ENCODE data around the gene NECAB3. TPM values are rescaled to one million over a fixed set of nuclear protein-coding genes. Genes with fewer than 3 reads are reported as not detected.

The NECAB3 gene
- total RNA-seq, 1 donor = 22.0 TPM

- no peak for DNase-seq (ENCODE audit: low read depth)
- no peak for TF ChIP-seq CTCF (IDR thresholded peaks at IDR 0.05; ENCODE audit: insufficient read depth, low read depth, low read length)
- H3K4me3 ChIP-seq (ENCODE audit: low read depth, low read length) = no peak overlapping the region
These were observed 63.1 kb downstream of the NECAB3 start for GRCh38 chr20:33611106-33611505.

GRCh38 chr20:33609504-33609903 lies 64.7 kb downstream of the NECAB3 start:
- TF ChIP-seq CTCF (IDR thresholded peaks at IDR 0.05; ENCODE audit: insufficient read depth, low read depth, low read length) = no peak
- DNase-seq (ENCODE audit: low read depth) = no peak
- no peak overlapping the region for H3K4me3 ChIP-seq (ENCODE audit: low read depth, low read length)

Other genes starting within 250 kb of the NECAB3 start
- gene SNTA1, start 230.7 kb downstream of the NECAB3 start, total RNA-seq = 6.0 and 20.3 TPM in 2 replicates
- gene CBFA2T2, start 184.3 kb downstream of the NECAB3 start, total RNA-seq = 4.8 and 5.6 TPM in 2 replicates
- gene C20orf144, start 12.1 kb downstream of the NECAB3 start, total RNA-seq = under 0.01 and 0.32 TPM in 2 replicates
- gene ACTL10, start 7.5 kb downstream of the NECAB3 start, total RNA-seq = 1.7 and 2.6 TPM in 2 replicates
- gene E2F1, start 12.0 kb upstream of the NECAB3 start, total RNA-seq = 7.1 and 7.3 TPM in 2 replicates
- gene PXMP4, start 45.9 kb upstream of the NECAB3 start, total RNA-seq = 3.9 and 5.2 TPM in 2 replicates
- 0.64 and 1.3 TPM in 2 replicates for gene ZNF341, start 57.6 kb upstream of the NECAB3 start, total RNA-seq
- 28.3 and 32.0 TPM in 2 replicates for gene CHMP4B, start 136.9 kb upstream of the NECAB3 start, total RNA-seq

All from fibroblast of villous mesenchyme (primary cell).